ENCODE measurements around the gene GIPR.

Gene GIPR, protein sequence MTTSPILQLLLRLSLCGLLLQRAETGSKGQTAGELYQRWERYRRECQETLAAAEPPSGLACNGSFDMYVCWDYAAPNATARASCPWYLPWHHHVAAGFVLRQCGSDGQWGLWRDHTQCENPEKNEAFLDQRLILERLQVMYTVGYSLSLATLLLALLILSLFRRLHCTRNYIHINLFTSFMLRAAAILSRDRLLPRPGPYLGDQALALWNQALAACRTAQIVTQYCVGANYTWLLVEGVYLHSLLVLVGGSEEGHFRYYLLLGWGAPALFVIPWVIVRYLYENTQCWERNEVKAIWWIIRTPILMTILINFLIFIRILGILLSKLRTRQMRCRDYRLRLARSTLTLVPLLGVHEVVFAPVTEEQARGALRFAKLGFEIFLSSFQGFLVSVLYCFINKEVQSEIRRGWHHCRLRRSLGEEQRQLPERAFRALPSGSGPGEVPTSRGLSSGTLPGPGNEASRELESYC

DNA sequence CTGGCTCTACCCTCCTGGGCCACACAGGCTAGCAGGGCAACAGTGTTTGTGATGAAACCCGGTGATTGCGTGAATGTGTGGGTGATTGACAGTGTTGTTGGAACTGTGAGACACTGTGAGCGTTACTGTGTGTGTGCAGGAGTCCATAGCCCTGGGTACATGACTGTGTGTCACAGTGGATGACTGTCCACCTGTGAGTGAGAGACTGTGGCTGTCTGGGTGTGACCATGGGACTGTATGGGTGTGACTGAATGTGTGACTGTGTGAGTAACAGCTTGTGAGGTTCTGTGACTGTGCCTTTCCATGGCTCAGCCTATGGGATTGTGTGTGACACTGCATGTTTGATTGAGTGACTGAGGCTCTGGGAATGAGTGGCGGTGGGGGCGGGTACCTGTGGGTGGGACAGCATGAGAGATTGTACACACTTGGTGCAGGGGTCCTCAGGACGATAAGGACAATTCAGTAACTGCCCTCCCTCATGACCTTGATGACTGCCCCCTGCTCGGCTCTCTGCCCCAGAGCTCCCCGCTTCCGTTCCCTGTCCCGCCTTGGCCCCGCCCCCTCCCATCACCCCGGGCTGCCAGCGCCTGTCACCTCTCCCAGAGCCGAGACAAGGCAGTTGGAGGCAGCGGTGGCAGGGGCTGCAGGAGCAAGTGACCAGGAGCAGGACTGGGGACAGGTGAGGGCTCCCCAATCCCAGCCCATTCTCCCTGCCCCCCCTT is at the start of gene GIPR:
GIPR (plus strand) TSS at position 602 of the 722 bp plus-strand sequence. CDS start 1,300 bp downstream, outside the sequence.
- TF ChIP-seq POU6F1 (CRISPR knock-in tag; IDR thresholded peaks at IDR 0.05; ENCODE audit: borderline replicate concordance, low read depth) (no peak), TOX (CRISPR knock-in tag; IDR thresholded peaks at IDR 0.05; ENCODE audit: borderline replicate concordance) (no peak), SNAI2 (CRISPR knock-in tag; IDR thresholded peaks at IDR 0.05) (no peak), ZFP30 (CRISPR knock-in tag; IDR thresholded peaks at IDR 0.05) (no peak), PPARA (CRISPR knock-in tag; IDR thresholded peaks at IDR 0.05; ENCODE audit: borderline replicate concordance) (no peak), BACH2 (CRISPR knock-in tag; IDR thresholded peaks at IDR 0.05; ENCODE audit: borderline replicate concordance) (no peak), GLIS3 (CRISPR knock-in tag; IDR thresholded peaks at IDR 0.05) (no peak), TCF4 (CRISPR knock-in tag; IDR thresholded peaks at IDR 0.05; ENCODE audit: borderline replicate concordance) (no peak), PATZ1 (CRISPR knock-in tag; IDR thresholded peaks at IDR 0.05; ENCODE audit: borderline replicate concordance) (no peak), CREB5 (CRISPR knock-in tag; IDR thresholded peaks at IDR 0.05; ENCODE audit: low read depth) (no peak), ZNF565 (CRISPR knock-in tag; conservative IDR thresholded peaks at IDR 0.05; ENCODE audit: low read depth) (no peak), ISL1 (CRISPR knock-in tag; IDR thresholded peaks at IDR 0.05) (no peak), ZFP3 (CRISPR knock-in tag; IDR thresholded peaks at IDR 0.05) (no peak), CSDC2 (CRISPR knock-in tag; IDR thresholded peaks at IDR 0.05) (no peak), RARB (CRISPR knock-in tag; IDR thresholded peaks at IDR 0.05) (no peak)
- TF ChIP-seq, protein P1, sequence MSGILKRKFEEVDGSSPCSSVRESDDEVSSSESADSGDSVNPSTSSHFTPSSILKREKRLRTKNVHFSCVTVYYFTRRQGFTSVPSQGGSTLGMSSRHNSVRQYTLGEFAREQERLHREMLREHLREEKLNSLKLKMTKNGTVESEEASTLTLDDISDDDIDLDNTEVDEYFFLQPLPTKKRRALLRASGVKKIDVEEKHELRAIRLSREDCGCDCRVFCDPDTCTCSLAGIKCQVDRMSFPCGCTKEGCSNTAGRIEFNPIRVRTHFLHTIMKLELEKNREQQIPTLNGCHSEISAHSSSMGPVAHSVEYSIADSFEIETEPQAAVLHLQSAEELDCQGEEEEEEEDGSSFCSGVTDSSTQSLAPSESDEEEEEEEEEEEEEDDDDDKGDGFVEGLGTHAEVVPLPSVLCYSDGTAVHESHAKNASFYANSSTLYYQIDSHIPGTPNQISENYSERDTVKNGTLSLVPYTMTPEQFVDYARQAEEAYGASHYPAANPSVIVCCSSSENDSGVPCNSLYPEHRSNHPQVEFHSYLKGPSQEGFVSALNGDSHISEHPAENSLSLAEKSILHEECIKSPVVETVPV (CRISPR knock-in tag; IDR thresholded peaks at IDR 0.05), result no peak
- ATAC-seq, result peak; percentile 9

GRCh38 chr19:45621389-45621788 is 46.6 kb upstream of the GIPR start:
- no peak for ATAC-seq
- TF ChIP-seq ZNF70 (CRISPR knock-in tag; IDR thresholded peaks at IDR 0.05) (no peak), ZFP3 (CRISPR knock-in tag; IDR thresholded peaks at IDR 0.05) (no peak), POU6F1 (CRISPR knock-in tag; IDR thresholded peaks at IDR 0.05; ENCODE audit: borderline replicate concordance, low read depth) (no peak), ZNF8 (CRISPR knock-in tag; IDR thresholded peaks at IDR 0.05) (no peak), ZFP30 (CRISPR knock-in tag; IDR thresholded peaks at IDR 0.05) (no peak), RARB (CRISPR knock-in tag; IDR thresholded peaks at IDR 0.05) (no peak), CREB5 (CRISPR knock-in tag; IDR thresholded peaks at IDR 0.05; ENCODE audit: low read depth) (no peak), ISL1 (CRISPR knock-in tag; IDR thresholded peaks at IDR 0.05) (no peak), SNAI2 (CRISPR knock-in tag; IDR thresholded peaks at IDR 0.05) (no peak), ARNTL (CRISPR knock-in tag; IDR thresholded peaks at IDR 0.05; ENCODE audit: borderline replicate concordance, low read depth) (no peak), PATZ1 (CRISPR knock-in tag; IDR thresholded peaks at IDR 0.05; ENCODE audit: borderline replicate concordance) (no peak), ESRRG (CRISPR knock-in tag; IDR thresholded peaks at IDR 0.05) (no peak), CSDC2 (CRISPR knock-in tag; IDR thresholded peaks at IDR 0.05) (no peak), ZNF565 (CRISPR knock-in tag; conservative IDR thresholded peaks at IDR 0.05; ENCODE audit: low read depth) (no peak), GLIS3 (CRISPR knock-in tag; IDR thresholded peaks at IDR 0.05) (no peak), TOX (CRISPR knock-in tag; IDR thresholded peaks at IDR 0.05; ENCODE audit: borderline replicate concordance) (no peak), TCF4 (CRISPR knock-in tag; IDR thresholded peaks at IDR 0.05; ENCODE audit: borderline replicate concordance) (no peak), PPARA (CRISPR knock-in tag; IDR thresholded peaks at IDR 0.05; ENCODE audit: borderline replicate concordance) (no peak)
- TF ChIP-seq, protein P1 (CRISPR knock-in tag; IDR thresholded peaks at IDR 0.05), result no peak

All from SK-N-SH treated with all-trans-retinoic acid at 6 μM for 48 hours (cell line).